HG03354 (cell line): Measurements from ENCODE around the gene HLA-B.

Experiments
- ATAC-seq: cut with Tn5 transposase; IDR thresholded peaks from one replicate; pipeline ENCODE4 v1.9.1; 2021; ENCODE audit warnings: mild to moderate bottlenecking; ENCODE audit not compliant: unreplicated experiment, poor library complexity, severe bottlenecking

Gene HLA-B

GRCh38 chr6:31354864-31355582 is 2.0 kb downstream of the HLA-B start:
- no peak for ATAC-seq

- no peak for ATAC-seq
Measured at GRCh38 chr6:31354158-31354863, 2.7 kb downstream of the HLA-B start.

- no peak for ATAC-seq
Measured at GRCh38 chr6:31353384-31353945, 3.5 kb downstream of the HLA-B start.

GRCh38 chr6:31352683-31353383 is 4.1 kb downstream of the HLA-B start:
- no peak for ATAC-seq

- no peak for ATAC-seq
Measured at GRCh38 chr6:31352310-31352682, 4.7 kb downstream of the HLA-B start.

- no peak for ATAC-seq
Measured at GRCh38 chr6:31351401-31352309, 5.3 kb downstream of the HLA-B start.

GRCh38 chr6:31351033-31351380 is 6.0 kb downstream of the HLA-B start:
- ATAC-seq = no peak

GRCh38 chr6:31350196-31351032 is 6.6 kb downstream of the HLA-B start:
- no peak for ATAC-seq

- ATAC-seq = no peak
Measured at GRCh38 chr6:31349301-31349700, 7.7 kb downstream of the HLA-B start.

GRCh38 chr6:31345026-31345730 is 11.8 kb downstream of the HLA-B start:
- no peak for ATAC-seq

- no peak for ATAC-seq
Measured at GRCh38 chr6:31340228-31340627, 16.8 kb downstream of the HLA-B start.

- ATAC-seq = no peak
Measured at GRCh38 chr6:31339210-31339609, 17.8 kb downstream of the HLA-B start.

GRCh38 chr6:31336896-31337496 is 20.0 kb downstream of the HLA-B start:
- no peak for ATAC-seq

- no peak for ATAC-seq
Measured at GRCh38 chr6:31332637-31333602, 24.1 kb downstream of the HLA-B start.

GRCh38 chr6:31328355-31328960 is 28.5 kb downstream of the HLA-B start:
- ATAC-seq = no peak

GRCh38 chr6:31321820-31322219 is 35.2 kb downstream of the HLA-B start:
- ATAC-seq = no peak
